Inflammatory macrophage treated with lipopolysaccharide for 1 hour (primary cell): ENCODE data around the gene BUB1B.

Experiments
- DNase-seq, 2 donors: peaks; one replicate each; pipeline ENCODE4 v3.0.0-alpha.2; 2020 to 2022

Gene BUB1B

GRCh38 chr15:40241269-40242212 is 80.7 kb downstream of the BUB1B start:
- no peak for DNase-seq

- DNase-seq = no peak
Observed at GRCh38 chr15:40242213-40242599, 81.3 kb downstream of the BUB1B start.

GRCh38 chr15:40242601-40243000 is 81.7 kb downstream of the BUB1B start:
- no peak for DNase-seq

GRCh38 chr15:40243126-40243810 is 82.4 kb downstream of the BUB1B start:
- DNase-seq = no peak

- DNase-seq = no peak
Observed at GRCh38 chr15:40244961-40245523, 84.2 kb downstream of the BUB1B start.

GRCh38 chr15:40245666-40246450 is 85.0 kb downstream of the BUB1B start:
- no peak for DNase-seq

- no peak for DNase-seq
Observed at GRCh38 chr15:40246496-40247280, 85.8 kb downstream of the BUB1B start.

GRCh38 chr15:40247406-40247971 is 86.6 kb downstream of the BUB1B start:
- DNase-seq = no peak

GRCh38 chr15:40248006-40248783 is 87.3 kb downstream of the BUB1B start:
- no peak for DNase-seq

GRCh38 chr15:40249477-40250303 is 88.8 kb downstream of the BUB1B start:
- DNase-seq = no peak

GRCh38 chr15:40250304-40250656 is 89.4 kb downstream of the BUB1B start:
- no peak for DNase-seq

GRCh38 chr15:40250771-40251483 is 90.1 kb downstream of the BUB1B start:
- DNase-seq = no peak

- no peak for DNase-seq
Observed at GRCh38 chr15:40251486-40252140, 90.7 kb downstream of the BUB1B start.

GRCh38 chr15:40252141-40252437 is 91.2 kb downstream of the BUB1B start:
- no peak for DNase-seq

- DNase-seq = no peak
Observed at GRCh38 chr15:40252438-40253166, 91.7 kb downstream of the BUB1B start.

- no peak for DNase-seq
Observed at GRCh38 chr15:40253167-40253790, 92.4 kb downstream of the BUB1B start.

GRCh38 chr15:40254452-40254851 is 93.6 kb downstream of the BUB1B start:
- no peak for DNase-seq

- DNase-seq = no peak
Observed at GRCh38 chr15:40255033-40255432, 94.2 kb downstream of the BUB1B start.
